Mesothelial cell of epicardium (in vitro differentiated cells): Measurements from ENCODE around the gene CENPE. TPM values are rescaled to one million over a fixed set of nuclear protein-coding genes. Genes with fewer than 3 reads are reported as not detected.

Experiments used
- DNase-seq, 2 experiments: peaks; one replicate each; pipeline ENCODE4 v3.0.0; 2021; ENCODE audit warnings: low spot score in 2 of 2; ENCODE audit not compliant: unreplicated experiment in 2 of 2
- H3K27ac Mint-ChIP-seq: 2 replicates; pipeline ENCODE4 v1.8.0; 2021; ENCODE audit warnings: mixed read lengths
- H3K27me3 Mint-ChIP-seq: 2 replicates; pipeline ENCODE4 v1.8.0; 2021; ENCODE audit warnings: low read depth, mixed read lengths
- H3K36me3 Mint-ChIP-seq: 2 replicates; pipeline ENCODE4 v1.8.0; 2021; ENCODE audit warnings: mixed read lengths
- H3K4me1 Mint-ChIP-seq: 2 replicates; pipeline ENCODE4 v1.8.0; 2021; ENCODE audit warnings: mixed read lengths
- H3K4me3 Mint-ChIP-seq: 2 replicates; pipeline ENCODE4 v1.8.0; 2021; ENCODE audit warnings: mild to moderate bottlenecking, moderate library complexity, mixed read lengths
- H3K9me3 Mint-ChIP-seq: 2 replicates; pipeline ENCODE4 v1.8.0; 2021; ENCODE audit warnings: mixed read lengths
- total RNA-seq: library from RNA; stranded (reverse); gene quantifications from 3 replicates; pipeline ENCODE4 v1.2.1, GENCODE V29; 2021
- TF ChIP-seq, protein P1 (sequence below): fragments of 200-600 bp; sonication (generic); IDR thresholded peaks from one replicate; pipeline ENCODE4 v1.5.0; 2021; ENCODE audit warnings: antibody characterized with exemption; ENCODE audit not compliant: unreplicated experiment

The CENPE gene
- total RNA-seq, 1 donor from 2014 or later = 14.2 TPM

DNA sequence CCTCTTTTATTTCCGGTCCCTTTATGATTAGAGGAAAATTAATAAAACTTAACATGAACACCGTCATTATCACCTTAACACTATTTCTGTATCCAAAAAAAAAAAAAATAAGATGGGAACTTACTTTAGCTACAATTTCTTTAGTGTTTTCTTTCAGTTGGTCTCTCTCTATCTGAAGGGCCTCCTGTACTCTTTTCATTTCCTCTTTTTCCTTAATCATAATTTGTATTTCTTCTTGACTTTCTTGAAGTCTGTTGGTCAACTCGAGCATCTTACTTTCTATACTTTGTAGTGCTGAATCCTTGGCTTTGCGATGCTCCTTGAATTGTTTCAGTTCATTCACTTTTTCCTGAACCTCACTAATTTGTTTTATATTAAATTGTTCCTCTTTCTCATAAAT is 53.2 kb downstream of the CENPE start:
- H3K4me1 Mint-ChIP-seq = no peaks in the 10 kb centered on the region
- H3K36me3 Mint-ChIP-seq = peaks cover 47% of the 10 kb centered on the region
- H3K27me3 Mint-ChIP-seq = no peaks in the 10 kb centered on the region
- no peak overlapping the region for H3K4me3 Mint-ChIP-seq
- TF ChIP-seq, protein P1, sequence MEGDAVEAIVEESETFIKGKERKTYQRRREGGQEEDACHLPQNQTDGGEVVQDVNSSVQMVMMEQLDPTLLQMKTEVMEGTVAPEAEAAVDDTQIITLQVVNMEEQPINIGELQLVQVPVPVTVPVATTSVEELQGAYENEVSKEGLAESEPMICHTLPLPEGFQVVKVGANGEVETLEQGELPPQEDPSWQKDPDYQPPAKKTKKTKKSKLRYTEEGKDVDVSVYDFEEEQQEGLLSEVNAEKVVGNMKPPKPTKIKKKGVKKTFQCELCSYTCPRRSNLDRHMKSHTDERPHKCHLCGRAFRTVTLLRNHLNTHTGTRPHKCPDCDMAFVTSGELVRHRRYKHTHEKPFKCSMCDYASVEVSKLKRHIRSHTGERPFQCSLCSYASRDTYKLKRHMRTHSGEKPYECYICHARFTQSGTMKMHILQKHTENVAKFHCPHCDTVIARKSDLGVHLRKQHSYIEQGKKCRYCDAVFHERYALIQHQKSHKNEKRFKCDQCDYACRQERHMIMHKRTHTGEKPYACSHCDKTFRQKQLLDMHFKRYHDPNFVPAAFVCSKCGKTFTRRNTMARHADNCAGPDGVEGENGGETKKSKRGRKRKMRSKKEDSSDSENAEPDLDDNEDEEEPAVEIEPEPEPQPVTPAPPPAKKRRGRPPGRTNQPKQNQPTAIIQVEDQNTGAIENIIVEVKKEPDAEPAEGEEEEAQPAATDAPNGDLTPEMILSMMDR = no peak
- H3K27ac Mint-ChIP-seq = no peak overlapping the region
- H3K9me3 Mint-ChIP-seq = no peaks in the 10 kb centered on the region
- DNase-seq = no peak

DNA sequence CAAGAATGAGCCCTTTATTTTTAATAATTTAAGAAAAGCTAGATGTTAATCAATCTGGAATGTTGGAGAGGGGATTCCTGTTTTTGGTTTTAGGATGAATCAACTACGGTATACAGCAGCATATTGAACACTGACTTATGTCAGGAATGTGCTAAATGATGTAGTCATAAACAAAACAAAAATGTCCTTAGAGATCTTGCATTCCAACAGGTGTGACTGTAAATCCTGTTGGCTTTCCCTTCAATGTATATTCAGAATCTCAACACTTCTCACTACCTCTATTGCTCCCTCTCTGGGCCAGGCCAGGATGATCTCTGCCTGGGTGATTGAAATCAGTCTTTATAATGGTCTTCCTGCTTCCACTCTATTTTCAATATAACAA is 60.7 kb downstream of the CENPE start:
- H3K27me3 Mint-ChIP-seq = no peaks in the 10 kb centered on the region
- TF ChIP-seq, protein P1 = no peak
- no peak overlapping the region for H3K27ac Mint-ChIP-seq
- no peak overlapping the region for H3K4me3 Mint-ChIP-seq
- no peak for DNase-seq
- H3K4me1 Mint-ChIP-seq = no peaks in the 10 kb centered on the region
- H3K36me3 Mint-ChIP-seq = peaks cover 15% of the 10 kb centered on the region
- no peaks in the 10 kb centered on the region for H3K9me3 Mint-ChIP-seq

DNA sequence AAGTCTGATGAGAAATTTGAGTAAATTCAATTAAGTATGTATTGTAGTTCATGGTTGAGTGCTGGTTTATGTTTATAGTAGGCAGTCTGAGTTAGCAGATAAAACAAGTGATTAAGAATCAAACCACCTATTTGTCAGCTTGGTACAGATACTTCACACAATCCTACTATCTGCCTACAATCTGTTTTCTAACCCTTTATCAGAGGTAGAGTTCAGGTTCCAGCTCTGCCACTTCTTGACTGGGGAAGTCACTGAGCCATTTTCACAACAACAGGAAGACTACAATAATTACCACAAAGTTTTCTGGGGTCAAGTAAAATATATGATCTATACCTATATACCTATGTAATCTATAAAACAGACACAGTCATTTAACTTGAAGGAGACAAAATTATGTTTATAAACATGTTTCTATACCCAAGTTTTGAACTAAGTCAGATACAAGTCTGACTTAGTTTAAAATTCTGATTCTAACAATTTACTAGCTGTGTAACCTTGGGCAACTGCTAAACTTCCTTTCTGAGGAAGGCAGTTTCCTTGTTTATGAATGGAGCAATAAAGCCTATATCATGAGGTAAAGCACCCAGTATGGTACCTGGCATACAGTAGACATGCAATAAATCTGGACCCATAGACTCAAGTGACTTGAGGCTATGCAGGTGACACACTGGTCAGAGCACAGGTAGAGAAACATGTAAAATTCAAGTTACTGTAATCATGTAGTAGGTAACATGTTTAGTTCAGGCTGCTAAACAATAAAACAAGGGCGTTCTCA is 61.3 kb downstream of the CENPE start:
- Mint-ChIP-seq H3K4me3 (no peak overlapping the region), H3K27ac (no peak overlapping the region), H3K9me3 (no peaks in the 10 kb centered on the region), H3K27me3 (no peaks in the 10 kb centered on the region), H3K36me3 (peaks cover 19% of the 10 kb centered on the region), H3K4me1 (no peaks in the 10 kb centered on the region)
- DNase-seq = no peak
- TF ChIP-seq, protein P1 = no peak

DNA sequence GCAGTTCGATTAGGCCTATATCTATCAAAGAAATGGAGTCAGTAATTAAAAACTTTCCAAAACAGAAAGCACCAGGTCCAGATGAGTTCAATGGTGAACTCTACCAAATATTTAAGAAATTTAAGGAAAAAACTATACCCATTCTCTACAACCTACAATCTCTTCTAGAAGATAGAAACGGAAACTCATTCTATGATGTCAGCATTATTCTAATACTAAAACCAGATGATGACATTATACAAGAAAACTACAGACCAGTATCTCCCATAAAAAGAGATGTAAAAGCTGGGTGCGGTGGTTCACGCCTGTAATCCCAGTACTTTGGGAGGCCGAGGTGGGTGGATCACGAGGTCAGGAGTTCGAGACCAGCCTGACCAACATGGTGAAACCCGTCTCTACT is 69.0 kb downstream of the CENPE start:
- H3K4me1 Mint-ChIP-seq = no peaks in the 10 kb centered on the region
- TF ChIP-seq, protein P1 = no peak
- DNase-seq = no peak
- peaks cover 56% of the 10 kb centered on the region for H3K36me3 Mint-ChIP-seq
- no peak overlapping the region for H3K4me3 Mint-ChIP-seq
- H3K27ac Mint-ChIP-seq = no peak overlapping the region
- H3K9me3 Mint-ChIP-seq = peaks cover 37% of the 10 kb centered on the region
- H3K27me3 Mint-ChIP-seq = no peaks in the 10 kb centered on the region

DNA sequence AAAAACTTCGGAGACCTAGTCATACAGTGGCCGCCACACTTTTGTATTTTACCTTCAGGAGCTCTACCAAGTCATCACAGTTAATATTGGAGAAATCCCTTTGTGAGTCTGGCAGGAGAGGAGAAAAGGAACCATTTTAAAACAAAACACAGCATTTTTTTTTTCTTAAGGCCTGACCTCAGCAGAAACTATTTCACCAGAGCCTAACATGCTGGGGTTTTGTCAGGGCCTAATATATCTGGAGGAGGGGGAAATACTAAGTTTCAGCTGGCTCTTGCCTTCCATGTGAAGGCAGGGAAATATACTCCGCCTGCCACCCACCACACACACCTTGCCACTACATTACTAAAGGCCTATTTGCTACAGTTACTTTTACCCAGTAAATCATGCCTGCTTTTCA is 72.0 kb downstream of the CENPE start:
- Mint-ChIP-seq H3K9me3 (peaks cover 34% of the 10 kb centered on the region), H3K27me3 (no peaks in the 10 kb centered on the region), H3K4me1 (no peaks in the 10 kb centered on the region), H3K36me3 (peaks cover 46% of the 10 kb centered on the region), H3K27ac (no peak overlapping the region), H3K4me3 (no peak overlapping the region)
- TF ChIP-seq, protein P1 = no peak
- no peak for DNase-seq
